ENCODE measurements around the gene AFAP1L1.

AFAP1L1 gene

GRCh38 chr5:149273237-149273636 is 1.6 kb downstream of the AFAP1L1 start:
- Histone ChIP-seq H3K9ac (ENCODE audit: low read length) (no peak overlapping the region), H3K9me3 (replicated peaks; ENCODE audit: insufficient read depth, low read length) (no peaks in the 10 kb centered on the region), H3F3A (ENCODE audit: insufficient read depth, low read length) (no peaks in the 10 kb centered on the region), H3K27me3 (replicated peaks; ENCODE audit: insufficient read depth, low read length) (no peaks in the 10 kb centered on the region), H4K20me1 (ENCODE audit: insufficient read depth, low read length) (no peaks in the 10 kb centered on the region), H3K4me2 (ENCODE audit: low read depth, low read length) (no peak overlapping the region), H3K9me2 (replicated peaks; ENCODE audit: insufficient read depth, low read length) (no peaks in the 10 kb centered on the region), H3K79me2 (ENCODE audit: low read length) (no peaks in the 10 kb centered on the region), H2AFZ (ENCODE audit: low read length) (no peak overlapping the region), H3K36me3 (replicated peaks; ENCODE audit: insufficient read depth, low read length) (no peaks in the 10 kb centered on the region), H3K4me1 (ENCODE audit: low read length) (no peaks in the 10 kb centered on the region), H3K27ac (ENCODE audit: low read length) (no peak overlapping the region), H3K4me3 (ENCODE audit: low read length) (no peak overlapping the region)
- TF ChIP-seq CTCF (IDR thresholded peaks at IDR 0.05; ENCODE audit: low read length) (no peak), EZH2phosphoT487 (IDR thresholded peaks at IDR 0.05; ENCODE audit: low read length) (no peak), EZH2 (optimal IDR thresholded peaks at IDR 0.05; ENCODE audit: low read depth, low read length) (no peak)
- DNase-seq = no peak

- H3K79me2 ChIP-seq (ENCODE audit: low read length) = no peaks in the 10 kb centered on the region
- no peak overlapping the region for H3K9ac ChIP-seq (ENCODE audit: low read length)
- H3F3A ChIP-seq (ENCODE audit: insufficient read depth, low read length) = no peaks in the 10 kb centered on the region
- no peak for DNase-seq
- H3K9me3 ChIP-seq (replicated peaks; ENCODE audit: insufficient read depth, low read length) = no peaks in the 10 kb centered on the region
- TF ChIP-seq EZH2phosphoT487 (IDR thresholded peaks at IDR 0.05; ENCODE audit: low read length) = no peak
- no peak for TF ChIP-seq EZH2 (optimal IDR thresholded peaks at IDR 0.05; ENCODE audit: low read depth, low read length)
- no peak for TF ChIP-seq CTCF (IDR thresholded peaks at IDR 0.05; ENCODE audit: low read length)
- H3K27me3 ChIP-seq (replicated peaks; ENCODE audit: insufficient read depth, low read length) = no peaks in the 10 kb centered on the region
- no peak overlapping the region for H2AFZ ChIP-seq (ENCODE audit: low read length)
- no peak overlapping the region for H3K27ac ChIP-seq (ENCODE audit: low read length)
- no peaks in the 10 kb centered on the region for H3K9me2 ChIP-seq (replicated peaks; ENCODE audit: insufficient read depth, low read length)
- H4K20me1 ChIP-seq (ENCODE audit: insufficient read depth, low read length) = no peaks in the 10 kb centered on the region
- no peak overlapping the region for H3K4me3 ChIP-seq (ENCODE audit: low read length)
- H3K36me3 ChIP-seq (replicated peaks; ENCODE audit: insufficient read depth, low read length) = no peaks in the 10 kb centered on the region
- no peak overlapping the region for H3K4me2 ChIP-seq (ENCODE audit: low read depth, low read length)
- H3K4me1 ChIP-seq (ENCODE audit: low read length) = no peaks in the 10 kb centered on the region
Observed at GRCh38 chr5:149273950-149274349, 2.3 kb downstream of the AFAP1L1 start.

GRCh38 chr5:149274939-149275338 is 3.3 kb downstream of the AFAP1L1 start:
- H2AFZ ChIP-seq (ENCODE audit: low read length) = no peak overlapping the region
- H3K27ac ChIP-seq (ENCODE audit: low read length) = no peak overlapping the region
- no peaks in the 10 kb centered on the region for H3K27me3 ChIP-seq (replicated peaks; ENCODE audit: insufficient read depth, low read length)
- no peaks in the 10 kb centered on the region for H3K79me2 ChIP-seq (ENCODE audit: low read length)
- H3K9me2 ChIP-seq (replicated peaks; ENCODE audit: insufficient read depth, low read length) = no peaks in the 10 kb centered on the region
- H3K9ac ChIP-seq (ENCODE audit: low read length) = no peak overlapping the region
- no peak for TF ChIP-seq EZH2 (optimal IDR thresholded peaks at IDR 0.05; ENCODE audit: low read depth, low read length)
- no peak for TF ChIP-seq EZH2phosphoT487 (IDR thresholded peaks at IDR 0.05; ENCODE audit: low read length)
- no peak for TF ChIP-seq CTCF (IDR thresholded peaks at IDR 0.05; ENCODE audit: low read length)
- DNase-seq = no peak
- no peak overlapping the region for H3K4me2 ChIP-seq (ENCODE audit: low read depth, low read length)
- H3K9me3 ChIP-seq (replicated peaks; ENCODE audit: insufficient read depth, low read length) = no peaks in the 10 kb centered on the region
- no peaks in the 10 kb centered on the region for H4K20me1 ChIP-seq (ENCODE audit: insufficient read depth, low read length)
- H3K36me3 ChIP-seq (replicated peaks; ENCODE audit: insufficient read depth, low read length) = no peaks in the 10 kb centered on the region
- no peak overlapping the region for H3K4me3 ChIP-seq (ENCODE audit: low read length)
- H3F3A ChIP-seq (ENCODE audit: insufficient read depth, low read length) = no peaks in the 10 kb centered on the region
- no peaks in the 10 kb centered on the region for H3K4me1 ChIP-seq (ENCODE audit: low read length)
